Measurements from ENCODE around the gene RALGPS1.

DNA sequence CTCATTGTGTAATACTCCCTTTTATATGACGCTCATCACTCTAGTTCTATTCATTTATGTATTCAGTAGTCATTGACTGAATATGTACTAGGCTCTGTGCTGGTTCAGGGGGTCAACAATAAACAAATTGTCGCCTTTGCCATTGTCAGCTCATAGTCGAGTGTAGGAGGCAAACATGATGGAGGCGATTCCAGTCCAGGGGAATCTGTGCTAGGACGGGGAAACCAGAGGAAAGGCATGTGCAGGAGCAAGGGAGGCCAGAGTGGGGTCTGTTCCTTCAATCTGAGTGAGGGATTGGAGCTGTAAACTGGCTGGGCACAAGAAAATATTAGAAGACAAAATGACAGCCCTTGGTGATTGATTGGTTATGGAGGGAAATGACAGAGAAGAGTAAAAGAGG is 123.9 kb downstream of the RALGPS1 start:
- TF ChIP-seq FOXA1 (IDR thresholded peaks at IDR 0.05) (no peak), SP1 (IDR thresholded peaks at IDR 0.05) (no peak), NFRKB (IDR thresholded peaks at IDR 0.05) (no peak), ARNT (IDR thresholded peaks at IDR 0.05) (no peak), LEF1 (IDR thresholded peaks at IDR 0.05; ENCODE audit: borderline replicate concordance) (no peak), FOXM1 (IDR thresholded peaks at IDR 0.05; ENCODE audit: borderline replicate concordance) (no peak), TARDBP (IDR thresholded peaks at IDR 0.05) (no peak), L3MBTL2 (conservative IDR thresholded peaks at IDR 0.05) (no peak), BHLHE40 (IDR thresholded peaks at IDR 0.05; ENCODE audit: borderline replicate concordance) (no peak), ZNF384 (IDR thresholded peaks at IDR 0.05) (no peak)
- TF ChIP-seq, protein P1, sequence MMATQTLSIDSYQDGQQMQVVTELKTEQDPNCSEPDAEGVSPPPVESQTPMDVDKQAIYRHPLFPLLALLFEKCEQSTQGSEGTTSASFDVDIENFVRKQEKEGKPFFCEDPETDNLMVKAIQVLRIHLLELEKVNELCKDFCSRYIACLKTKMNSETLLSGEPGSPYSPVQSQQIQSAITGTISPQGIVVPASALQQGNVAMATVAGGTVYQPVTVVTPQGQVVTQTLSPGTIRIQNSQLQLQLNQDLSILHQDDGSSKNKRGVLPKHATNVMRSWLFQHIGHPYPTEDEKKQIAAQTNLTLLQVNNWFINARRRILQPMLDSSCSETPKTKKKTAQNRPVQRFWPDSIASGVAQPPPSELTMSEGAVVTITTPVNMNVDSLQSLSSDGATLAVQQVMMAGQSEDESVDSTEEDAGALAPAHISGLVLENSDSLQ (IDR thresholded peaks at IDR 0.05): no peak

Data from HEK293T (cell line).